Small intestine (tissue), 16 donors: ENCODE data around the gene ZNF497. TPM values are rescaled to one million over a fixed set of nuclear protein-coding genes. Genes with fewer than 3 reads are reported as not detected.
A peak's percentile ranks its signal among the peaks of the same experiment; 100 is the strongest.
"Not testable (repeated sequence)": the region's sequence is repeated elsewhere in the genome, so short reads cannot be mapped to it uniquely, and the experiment has no call there.

Experiments
- DNase-seq, 2 donors: peaks; one replicate each; pipeline versions ENCODE4 v3.0.0 to v3.0.0-alpha.2; 2013
- FAIRE-seq: peaks from 2 replicates; lab custom pipeline; 2012; peaks lifted over from hg19 to GRCh38; lab: Jason Lieb, UNC
- H3K27ac ChIP-seq, 3 donors: one replicate each; pipeline ENCODE4 v1.5.1; 2013; ENCODE audit warnings: low read length in 2 of 3, mild to moderate bottlenecking in 2 of 3, control low read depth in 1 of 3, inconsistent platforms in 1 of 3, low read depth in 1 of 3, moderate library complexity in 1 of 3
- H3K27me3 ChIP-seq, 3 donors: one replicate each; pipeline ENCODE4 v1.6.1; 2013; ENCODE audit warnings: low read length in 3 of 3, inconsistent platforms in 1 of 3; ENCODE audit not compliant: control insufficient read depth in 3 of 3, insufficient read depth in 3 of 3
- H3K36me3 ChIP-seq, 3 donors: one replicate each; pipeline ENCODE4 v1.6.1; 2013; ENCODE audit warnings: low read length in 3 of 3, inconsistent platforms in 1 of 3, low read depth in 1 of 3, mild to moderate bottlenecking in 1 of 3, moderate library complexity in 1 of 3; ENCODE audit not compliant: control insufficient read depth in 3 of 3, insufficient read depth in 2 of 3
- H3K4me1 ChIP-seq, 3 donors: one replicate each; pipeline ENCODE4 v1.6.1; 2013; ENCODE audit warnings: low read length in 2 of 3, inconsistent platforms in 1 of 3, low read depth in 1 of 3, mild to moderate bottlenecking in 1 of 3, moderate library complexity in 1 of 3; ENCODE audit not compliant: control insufficient read depth in 3 of 3, insufficient read depth in 2 of 3
- H3K4me3 ChIP-seq, 3 donors: one replicate each; pipeline ENCODE4 v1.5.1; 2013; ENCODE audit warnings: low read length in 3 of 3, control low read depth in 1 of 3, inconsistent platforms in 1 of 3, low read depth in 1 of 3, mild to moderate bottlenecking in 1 of 3, moderate library complexity in 1 of 3
- H3K9me3 ChIP-seq, 2 donors: one replicate each; pipeline ENCODE4 v1.6.1; 2013; ENCODE audit warnings: low read depth in 1 of 2, low read length in 1 of 2; ENCODE audit not compliant: control insufficient read depth in 2 of 2, insufficient read depth in 1 of 2
- WGBS, 3 donors: extraction: QIAGEN DNeasy Blood & Tissue Kit; methylation state at CpG; one replicate each; pipeline ENCODE4 v1.1.7; 2013; 5-methylcytosine and 5-hydroxymethylcytosine counted together
- long read RNA-seq, 10 donors: transcript quantifications; one replicate each; lab custom pipeline, GENCODE V29; 2026
- polyA plus RNA-seq, 4 donors: library from polyadenylated mRNA; stranded (reverse) in 3 of 4; unstranded in 1 of 4; fragments of 200-250 nt in 3 of 4; fragments of 120-200 nt in 1 of 4; gene quantifications; one replicate each; pipeline versions ENCODE4 v1.2.1 to v1.2.3, GENCODE V29; 2013
- donor health status: healthy with polysubstance abuse.
- donor health status: control.
- donor health status: control.
- donor health status: Bipolar disorder and iron deficiency.
- donor health status: healthy.

ZNF497 gene
- 1 to 10 TPM in 1 of 4 donors, under 1 TPM in 2, not detected in 1; 0.22 to 2.3 (median 0.82) TPM for polyA plus RNA-seq
- long read RNA-seq, donor 1, partial matches to known transcripts, result 0 of 1 reads
- long read RNA-seq, donor 1, other reads (novel, unspliced or antisense), result 0 of 1 reads
- long read RNA-seq, donor 2, result 0 reads
- long read RNA-seq, donor 3, partial matches to known transcripts, result 0 of 1 reads
- long read RNA-seq, donor 3, other reads (novel, unspliced or antisense), result 0 of 1 reads
- long read RNA-seq, donor 4, result 0 reads
- long read RNA-seq, donor 5, result 0 reads
- long read RNA-seq, donor 6, partial matches to known transcripts, result 0 of 1 reads
- long read RNA-seq, donor 6, other reads (novel, unspliced or antisense), result 0 of 1 reads
- long read RNA-seq, donor 7, partial matches to known transcripts, result 0 of 1 reads
- long read RNA-seq, donor 7, other reads (novel, unspliced or antisense), result 0 of 1 reads
- long read RNA-seq, donor 8, result 0 reads
- long read RNA-seq, donor 9, result 0 reads
- long read RNA-seq, donor 10, partial matches to known transcripts, result 0 of 2 reads
- long read RNA-seq, donor 10, other reads (novel, unspliced or antisense), result 0 of 2 reads

- peaks cover 0 to 4% (median 0%) of the 10 kb centered on the region in 3 donors for H3K4me1 ChIP-seq
- peaks cover 0 to 22% (median 0%) of the 10 kb centered on the region in 3 donors for H3K36me3 ChIP-seq
- DNase-seq, result peak; percentile 96 to 99
- H3K27ac ChIP-seq, result peak within 1 kb of the TSS; percentile 90 to 98 (median 97)
- H3K27me3 ChIP-seq, result peaks cover 0 to 4% (median 0%) of the 10 kb centered on the region in 3 donors
- H3K4me3 ChIP-seq, result peak within 1 kb of the TSS; percentile 62 to 91 (median 75)
- WGBS, 3 donors, result 0% methylated on average over 56 to 74 of the region's 74 CpGs
- H3K9me3 ChIP-seq, result peaks cover 0 to 3% of the 10 kb centered on the region in 2 donors
- no peak for FAIRE-seq
Measured at GRCh38 chr19:58362272-58362994, at the start of gene ZNF497. TSS of gene ZNF497 (minus strand) at chr19:58362751. CDS start at chr19:58357635, 5,116 bp downstream.

- Histone ChIP-seq H3K4me1 (peaks cover 4 to 12% (median 6%) of the 10 kb centered on the region in 3 donors), H3K27me3 (no peaks in the 10 kb centered on the region), H3K9me3 (no peaks in the 10 kb centered on the region), H3K36me3 (peaks cover 0 to 5% (median 0%) of the 10 kb centered on the region in 3 donors), H3K27ac (peak overlapping the region in 2 of 3 donors; percentile 4 to 88), H3K4me3 (peak overlapping the region; percentile 68 to 80 (median 80))
- WGBS, 3 donors, result 4 to 5% (median 4%) methylated on average over 32 to 34 of the region's 34 CpGs
- no peak for FAIRE-seq
- peak in 1 of 2 donors; percentile 51 for DNase-seq
Measured at GRCh38 chr19:58409010-58409790, 46.6 kb upstream of the ZNF497 start.

GRCh38 chr19:58408152-58409009, 45.8 kb upstream of the ZNF497 start, which contains the start of gene ZNF584:
TSS of gene ZNF584 (plus strand) at chr19:58408649. CDS start at chr19:58409148, 499 bp downstream.
- 0% methylated on average over 87 to 100 of the region's 100 CpGs for WGBS, 3 donors
- DNase-seq, result peak; percentile 95 to 97
- Histone ChIP-seq H3K27ac (peak within 1 kb of the TSS; percentile 45 to 90 (median 88)), H3K9me3 (no peaks in the 10 kb centered on the region), H3K4me1 (peaks cover 4 to 18% (median 6%) of the 10 kb centered on the region in 3 donors), H3K4me3 (peak within 1 kb of the TSS; percentile 68 to 80 (median 80)), H3K36me3 (peaks cover 0 to 5% (median 0%) of the 10 kb centered on the region in 3 donors), H3K27me3 (no peaks in the 10 kb centered on the region)
- no peak for FAIRE-seq

GRCh38 chr19:58407658-58408151, 45.2 kb upstream of the ZNF497 start:
- Histone ChIP-seq H3K9me3 (no peaks in the 10 kb centered on the region), H3K27ac (peak overlapping the region; percentile 45 to 90 (median 88)), H3K36me3 (peaks cover 0 to 5% (median 0%) of the 10 kb centered on the region in 3 donors), H3K4me1 (peaks cover 4 to 21% (median 6%) of the 10 kb centered on the region in 3 donors), H3K27me3 (no peaks in the 10 kb centered on the region), H3K4me3 (peak overlapping the region; percentile 60 to 80 (median 68))
- peak in 1 of 2 donors; percentile 62 for DNase-seq
- FAIRE-seq, result no peak
- WGBS, 3 donors, result 10 to 15% (median 11%) methylated on average over 22 of the region's 22 CpGs

- H3K27me3 ChIP-seq, result no peaks in the 10 kb centered on the region
- no peaks in the 10 kb centered on the region for H3K9me3 ChIP-seq
- peaks cover 0 to 5% (median 0%) of the 10 kb centered on the region in 3 donors for H3K36me3 ChIP-seq
- H3K4me3 ChIP-seq, result peak overlapping the region in 2 of 3 donors; percentile 68 to 80
- whole genome bisulfite sequencing, 3 donors, result 67 to 75% (median 73%) methylated on average over 10 of the region's 10 CpGs
- H3K4me1 ChIP-seq, result peaks cover 4 to 25% (median 6%) of the 10 kb centered on the region in 3 donors
- H3K27ac ChIP-seq, result no peak overlapping the region
- FAIRE-seq, result no peak
- DNase-seq, result peak in 1 of 2 donors; percentile 35
Measured at GRCh38 chr19:58406818-58407657, 44.5 kb upstream of the ZNF497 start.

- H3K27me3 ChIP-seq, H3K9me3 ChIP-seq, H3K4me3 ChIP-seq, FAIRE-seq, H3K36me3 ChIP-seq: not testable (repeated sequence)
- 40 to 53% (median 48%) methylated on average over 5 of the region's 5 CpGs for WGBS, 3 donors
- Histone ChIP-seq H3K4me1 (peaks cover 0 to 30% (median 7%) of the 10 kb centered on the region in 3 donors), H3K27ac (peak overlapping the region; percentile 35 to 69 (median 56))
- DNase-seq, result peak; percentile 69 to 80
Measured at GRCh38 chr19:58403920-58404478, 41.4 kb upstream of the ZNF497 start.
